HFFc6 (cell line): ENCODE data around the gene IKBKE. TPM values are rescaled to one million over a fixed set of nuclear protein-coding genes. Genes with fewer than 3 reads are reported as not detected.

ENCODE experiments used
- DNase-seq: peaks from one replicate; pipeline ENCODE4 v3.0.0-alpha.2; 2018
- H3K27ac Mint-ChIP-seq: 2 replicates; pipeline ENCODE4 v1.8.0; 2020; ENCODE audit warnings: mild to moderate bottlenecking, mixed read lengths
- H3K27me3 Mint-ChIP-seq: 2 replicates; pipeline ENCODE4 v1.8.0; 2021; ENCODE audit warnings: mild to moderate bottlenecking, moderate library complexity, mixed read lengths; ENCODE audit not compliant: insufficient read depth
- H3K36me3 Mint-ChIP-seq: 2 replicates; pipeline ENCODE4 v1.8.0; 2021; ENCODE audit warnings: low read depth, mixed read lengths
- H3K4me1 Mint-ChIP-seq: 2 replicates; pipeline ENCODE4 v1.8.0; 2020; ENCODE audit warnings: low read depth, mixed read lengths
- H3K4me3 Mint-ChIP-seq: 2 replicates; pipeline ENCODE4 v1.8.0; 2020; ENCODE audit warnings: mild to moderate bottlenecking, moderate library complexity, mixed read lengths
- H3K9me3 Mint-ChIP-seq: 2 replicates; pipeline ENCODE4 v1.8.0; 2020; ENCODE audit warnings: mild to moderate bottlenecking, mixed read lengths
- total RNA-seq, 6 experiments: library from RNA; stranded (reverse); fragmentation: NEBNext Ultra II Directional; extraction: Animal tissue kit (Norgen Biotek cat#: 25700); gene quantifications; 2 replicates in 1 of 6; 3 replicates in 5 of 6; pipeline ENCODE4 v1.2.3, GENCODE V29; 2021
- TF ChIP-seq, protein P1 (sequence below): fragments of 200-600 bp; sonication (generic); IDR thresholded peaks from 2 replicates; pipeline ENCODE4 v1.5.0; 2021; ENCODE audit warnings: antibody characterized with exemption, mild to moderate bottlenecking

IKBKE gene
- total RNA-seq, 6 experiments from 2014 or later: 15.1 to 19.6 (median 17.1) TPM

- Mint-ChIP-seq H3K4me3 (no peak overlapping the region), H3K27ac (no peak overlapping the region), H3K4me1 (peaks cover 38% of the 10 kb centered on the region), H3K9me3 (no peaks in the 10 kb centered on the region), H3K27me3 (no peaks in the 10 kb centered on the region), H3K36me3 (peaks cover 21% of the 10 kb centered on the region)
- TF ChIP-seq, protein P1, sequence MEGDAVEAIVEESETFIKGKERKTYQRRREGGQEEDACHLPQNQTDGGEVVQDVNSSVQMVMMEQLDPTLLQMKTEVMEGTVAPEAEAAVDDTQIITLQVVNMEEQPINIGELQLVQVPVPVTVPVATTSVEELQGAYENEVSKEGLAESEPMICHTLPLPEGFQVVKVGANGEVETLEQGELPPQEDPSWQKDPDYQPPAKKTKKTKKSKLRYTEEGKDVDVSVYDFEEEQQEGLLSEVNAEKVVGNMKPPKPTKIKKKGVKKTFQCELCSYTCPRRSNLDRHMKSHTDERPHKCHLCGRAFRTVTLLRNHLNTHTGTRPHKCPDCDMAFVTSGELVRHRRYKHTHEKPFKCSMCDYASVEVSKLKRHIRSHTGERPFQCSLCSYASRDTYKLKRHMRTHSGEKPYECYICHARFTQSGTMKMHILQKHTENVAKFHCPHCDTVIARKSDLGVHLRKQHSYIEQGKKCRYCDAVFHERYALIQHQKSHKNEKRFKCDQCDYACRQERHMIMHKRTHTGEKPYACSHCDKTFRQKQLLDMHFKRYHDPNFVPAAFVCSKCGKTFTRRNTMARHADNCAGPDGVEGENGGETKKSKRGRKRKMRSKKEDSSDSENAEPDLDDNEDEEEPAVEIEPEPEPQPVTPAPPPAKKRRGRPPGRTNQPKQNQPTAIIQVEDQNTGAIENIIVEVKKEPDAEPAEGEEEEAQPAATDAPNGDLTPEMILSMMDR: no peak
- no peak for DNase-seq
Measured at GRCh38 chr1:206476058-206476457, 5.8 kb downstream of the IKBKE start.

DNA sequence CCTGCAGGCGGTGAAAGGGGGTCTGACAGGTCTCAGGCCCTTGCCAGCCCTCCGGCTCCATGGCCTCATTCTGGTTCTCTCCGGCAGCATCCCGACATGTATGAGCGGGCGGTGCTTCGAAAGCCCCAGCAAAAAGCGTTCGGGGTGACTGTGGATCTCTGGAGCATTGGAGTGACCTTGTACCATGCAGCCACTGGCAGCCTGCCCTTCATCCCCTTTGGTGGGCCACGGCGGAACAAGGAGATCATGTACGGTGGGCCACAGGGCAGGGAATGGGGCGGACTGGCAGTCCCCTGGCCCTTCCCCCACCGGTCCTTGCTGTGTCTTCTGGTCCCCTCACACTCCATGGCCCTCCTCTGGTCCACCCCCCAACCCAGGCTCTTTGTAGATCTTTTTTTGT lies 6.3 kb downstream of the IKBKE start:
- Mint-ChIP-seq H3K27ac (no peak overlapping the region), H3K9me3 (no peaks in the 10 kb centered on the region), H3K4me3 (no peak overlapping the region), H3K4me1 (peaks cover 38% of the 10 kb centered on the region), H3K36me3 (peaks cover 25% of the 10 kb centered on the region), H3K27me3 (no peaks in the 10 kb centered on the region)
- DNase-seq: no peak
- TF ChIP-seq, protein P1: no peak

DNA sequence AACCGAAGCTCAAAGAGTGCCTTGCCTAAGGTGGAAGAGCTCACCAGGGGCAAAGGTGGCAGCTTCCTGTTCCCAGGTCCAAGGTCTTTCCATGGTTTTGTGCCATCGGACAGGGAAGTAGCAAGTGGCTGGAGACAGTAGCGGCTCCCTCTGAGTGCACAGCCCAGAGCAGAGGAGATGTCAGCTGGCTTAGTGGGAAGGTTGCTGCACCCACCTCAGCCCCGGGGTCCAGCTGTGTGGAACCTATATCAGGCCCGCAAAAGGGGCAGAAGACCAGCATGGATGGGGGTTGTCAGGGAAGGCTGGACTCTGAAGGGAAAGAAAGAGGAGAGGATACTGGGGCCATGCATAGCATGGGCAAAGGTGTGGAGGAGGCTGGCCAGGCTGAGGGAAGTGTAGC lies 6.8 kb downstream of the IKBKE start:
- H3K36me3 Mint-ChIP-seq: peaks cover 25% of the 10 kb centered on the region
- TF ChIP-seq, protein P1: no peak
- H3K4me3 Mint-ChIP-seq: no peak overlapping the region
- H3K27me3 Mint-ChIP-seq: no peaks in the 10 kb centered on the region
- peaks cover 33% of the 10 kb centered on the region for H3K4me1 Mint-ChIP-seq
- DNase-seq: no peak
- H3K27ac Mint-ChIP-seq: no peak overlapping the region
- no peaks in the 10 kb centered on the region for H3K9me3 Mint-ChIP-seq

DNA sequence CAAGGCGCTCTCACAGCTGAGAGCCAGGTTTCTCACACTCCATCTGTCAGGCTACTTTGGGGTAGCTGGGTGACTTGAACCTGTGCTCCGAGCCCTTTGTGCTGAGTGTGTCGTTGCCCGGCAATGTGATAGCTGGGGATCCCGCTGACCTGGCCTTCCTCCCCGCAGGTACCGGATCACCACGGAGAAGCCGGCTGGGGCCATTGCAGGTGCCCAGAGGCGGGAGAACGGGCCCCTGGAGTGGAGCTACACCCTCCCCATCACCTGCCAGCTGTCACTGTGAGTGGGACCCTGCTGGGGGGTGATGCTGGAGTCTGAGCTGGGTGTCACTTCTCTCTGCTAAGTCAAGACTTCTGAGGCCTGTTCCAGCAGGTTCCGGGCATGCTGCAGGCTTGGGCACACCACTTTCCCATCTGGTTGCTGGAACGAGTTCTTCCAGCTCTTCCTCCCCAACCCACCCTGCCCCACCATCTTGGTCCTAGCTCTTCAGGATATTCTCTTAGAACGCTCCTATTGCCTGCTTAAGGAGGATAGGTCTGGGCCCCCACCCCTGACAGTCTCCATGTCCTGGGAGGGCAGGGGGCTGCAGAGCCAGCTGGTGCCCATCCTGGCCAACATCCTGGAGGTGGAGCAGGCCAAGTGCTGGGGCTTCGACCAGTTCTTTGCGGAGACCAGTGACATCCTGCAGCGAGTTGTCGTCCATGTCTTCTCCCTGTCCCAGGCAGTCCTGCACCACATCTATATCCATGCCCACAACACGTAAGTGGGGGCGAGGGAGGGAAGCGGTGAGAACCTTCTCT lies 7.5 kb downstream of the IKBKE start:
- peaks cover 25% of the 10 kb centered on the region for H3K36me3 Mint-ChIP-seq
- no peak overlapping the region for H3K4me3 Mint-ChIP-seq
- TF ChIP-seq, protein P1: no peak
- H3K27me3 Mint-ChIP-seq: no peaks in the 10 kb centered on the region
- no peak overlapping the region for H3K27ac Mint-ChIP-seq
- H3K9me3 Mint-ChIP-seq: no peaks in the 10 kb centered on the region
- no peak for DNase-seq
- H3K4me1 Mint-ChIP-seq: peaks cover 26% of the 10 kb centered on the region

- Mint-ChIP-seq H3K9me3 (no peaks in the 10 kb centered on the region), H3K4me1 (peaks cover 22% of the 10 kb centered on the region), H3K27ac (no peak overlapping the region), H3K4me3 (no peak overlapping the region), H3K27me3 (no peaks in the 10 kb centered on the region), H3K36me3 (peaks cover 25% of the 10 kb centered on the region)
- TF ChIP-seq, protein P1: no peak
- no peak for DNase-seq
Measured at GRCh38 chr1:206478746-206479145, 8.5 kb downstream of the IKBKE start.
